Measurements from ENCODE around the gene TREML4. TPM values are rescaled to one million over a fixed set of nuclear protein-coding genes. Genes with fewer than 3 reads are reported as not detected.

Gene TREML4
- total and polyA plus RNA-seq, 12 donors, result 0.04 TPM; not detected in 11

DNA sequence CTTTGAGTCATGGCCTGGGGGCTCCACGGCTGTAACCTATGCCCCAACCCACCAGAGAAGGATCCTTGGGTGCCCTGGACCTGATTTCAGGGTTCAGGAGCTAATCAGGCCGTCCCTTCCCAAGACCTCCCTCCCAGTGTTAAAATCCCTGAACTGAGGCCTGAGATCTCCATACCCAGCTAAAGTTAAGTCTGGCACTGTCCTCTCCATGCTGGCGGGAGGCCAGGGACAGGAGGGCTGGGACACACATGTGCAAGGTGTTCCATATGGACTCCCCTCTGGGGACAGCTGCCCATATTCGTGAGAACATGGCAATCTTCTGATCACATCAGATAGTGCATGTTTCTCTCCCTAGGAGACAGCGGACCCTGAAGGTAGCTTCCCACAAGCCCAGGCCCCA lies 11.5 kb upstream of the TREML4 start:
- WGBS, 2 donors, result 66 to 67% methylated on average over 5 of the region's 5 CpGs
- Histone ChIP-seq H3K9me3 (peaks cover 0 to 35% (median 10%) of the 10 kb centered on the region in 11 donors), H3K27ac (no peak overlapping the region), H3K36me3 (no peaks in the 10 kb centered on the region), H3K27me3 (peaks cover 0 to 13% (median 8%) of the 10 kb centered on the region in 7 donors), H3K4me3 (no peak overlapping the region), H3K4me1 (no peaks in the 10 kb centered on the region)
- intact Hi-C loops (cut with DNase I), result no loop called here
- ATAC-seq (no peak), DNase-seq (no peak)
- TF ChIP-seq, protein P1, sequence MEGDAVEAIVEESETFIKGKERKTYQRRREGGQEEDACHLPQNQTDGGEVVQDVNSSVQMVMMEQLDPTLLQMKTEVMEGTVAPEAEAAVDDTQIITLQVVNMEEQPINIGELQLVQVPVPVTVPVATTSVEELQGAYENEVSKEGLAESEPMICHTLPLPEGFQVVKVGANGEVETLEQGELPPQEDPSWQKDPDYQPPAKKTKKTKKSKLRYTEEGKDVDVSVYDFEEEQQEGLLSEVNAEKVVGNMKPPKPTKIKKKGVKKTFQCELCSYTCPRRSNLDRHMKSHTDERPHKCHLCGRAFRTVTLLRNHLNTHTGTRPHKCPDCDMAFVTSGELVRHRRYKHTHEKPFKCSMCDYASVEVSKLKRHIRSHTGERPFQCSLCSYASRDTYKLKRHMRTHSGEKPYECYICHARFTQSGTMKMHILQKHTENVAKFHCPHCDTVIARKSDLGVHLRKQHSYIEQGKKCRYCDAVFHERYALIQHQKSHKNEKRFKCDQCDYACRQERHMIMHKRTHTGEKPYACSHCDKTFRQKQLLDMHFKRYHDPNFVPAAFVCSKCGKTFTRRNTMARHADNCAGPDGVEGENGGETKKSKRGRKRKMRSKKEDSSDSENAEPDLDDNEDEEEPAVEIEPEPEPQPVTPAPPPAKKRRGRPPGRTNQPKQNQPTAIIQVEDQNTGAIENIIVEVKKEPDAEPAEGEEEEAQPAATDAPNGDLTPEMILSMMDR (IDR thresholded peaks at IDR 0.05), result no peak

DNA sequence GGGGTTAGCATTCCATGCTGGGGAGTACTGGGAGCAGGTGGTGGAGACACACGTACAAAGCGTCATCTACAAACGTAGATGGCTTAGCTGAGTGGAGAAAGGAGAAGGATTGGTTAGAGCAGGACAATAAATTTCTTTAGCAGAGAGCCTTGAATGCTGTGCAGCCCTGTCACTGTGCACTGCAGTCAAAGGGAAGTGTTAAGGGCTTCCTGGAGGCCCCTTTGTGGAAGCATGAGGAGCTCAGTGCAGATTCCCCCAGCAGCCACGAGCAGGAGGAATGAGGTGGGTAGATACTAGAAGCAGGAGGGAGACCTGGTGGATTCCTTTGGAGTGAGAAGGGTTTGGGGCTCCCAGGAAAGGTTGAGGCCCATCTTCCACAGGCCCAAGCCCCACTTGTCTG lies 6.1 kb upstream of the TREML4 start:
- ATAC-seq, result no peak
- WGBS, 2 donors, result 44 to 72% methylated on average over 4 of the region's 4 CpGs
- TF ChIP-seq, protein P1 (IDR thresholded peaks at IDR 0.05), result no peak

DNA sequence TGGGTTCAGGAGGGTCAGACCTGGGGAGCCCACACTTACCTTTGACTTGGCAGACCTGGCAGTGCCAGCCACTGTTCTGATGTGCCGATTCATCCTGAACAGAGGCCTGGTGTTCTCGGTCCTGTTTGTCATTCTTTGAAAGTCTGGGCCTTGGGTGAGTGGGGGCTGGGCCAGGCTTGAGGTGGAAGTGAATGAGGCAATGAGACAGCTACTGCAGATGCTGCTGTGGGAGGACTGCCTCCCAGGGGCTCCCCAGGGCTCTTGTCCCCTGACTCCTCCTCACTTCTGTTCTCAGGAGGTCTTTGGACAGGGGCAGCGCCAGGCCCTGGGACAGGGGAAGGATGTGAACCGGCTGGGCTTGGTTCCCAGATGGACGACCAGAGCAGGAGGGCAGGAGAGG lies 5.6 kb upstream of the TREML4 start:
- Histone ChIP-seq H3K27ac (no peak overlapping the region), H3K36me3 (no peaks in the 10 kb centered on the region), H3K9me3 (peaks cover 0 to 18% (median 10%) of the 10 kb centered on the region in 11 donors), H3K4me3 (no peak overlapping the region), H3K4me1 (no peaks in the 10 kb centered on the region), H3K27me3 (peaks cover 0 to 28% (median 17%) of the 10 kb centered on the region in 7 donors)
- WGBS, 2 donors, result 72 to 80% methylated on average over 5 of the region's 5 CpGs
- DNase-seq (no peak), ATAC-seq (no peak)
- TF ChIP-seq, protein P1 (IDR thresholded peaks at IDR 0.05), result no peak
- intact Hi-C loops (cut with DNase I), result no loop called here

More for the DNA sequence above, 6.1 kb upstream of the TREML4 start:
- H3K4me3 ChIP-seq, result no peak overlapping the region
- intact Hi-C loops (cut with DNase I), result no loop called here
- H3K27ac ChIP-seq, result no peak overlapping the region
- no peaks in the 10 kb centered on the region for H3K36me3 ChIP-seq
- no peak for DNase-seq
- peaks cover 0 to 18% (median 10%) of the 10 kb centered on the region in 11 donors for H3K9me3 ChIP-seq
- peaks cover 0 to 23% (median 12%) of the 10 kb centered on the region in 7 donors for H3K27me3 ChIP-seq
- no peaks in the 10 kb centered on the region for H3K4me1 ChIP-seq

DNA sequence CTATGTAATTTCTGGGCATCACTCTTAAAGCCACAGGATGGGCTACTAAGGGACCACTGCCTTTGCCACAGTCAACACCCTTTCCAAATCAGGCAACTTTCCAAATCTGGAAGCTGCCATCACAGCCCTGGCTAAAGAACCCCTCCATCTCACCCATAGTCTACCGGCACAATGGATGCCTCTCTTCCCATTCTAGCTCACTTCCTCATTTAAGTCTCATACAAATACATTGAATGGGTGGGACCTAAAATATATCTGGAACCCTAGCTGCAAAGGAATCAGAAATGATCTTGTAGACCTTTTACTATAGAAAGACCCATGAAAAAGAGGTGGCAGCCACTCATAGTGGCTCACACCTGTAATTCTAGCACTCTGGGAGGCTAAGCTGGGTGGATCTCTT lies 3.3 kb upstream of the TREML4 start:
- WGBS, 2 donors, result 90 to 91% methylated on average over 1 of the region's 1 CpG
- H3K36me3 ChIP-seq, result no peaks in the 10 kb centered on the region
- no peaks in the 10 kb centered on the region for H3K4me1 ChIP-seq

More for the DNA sequence above, 3.3 kb upstream of the TREML4 start:
- DNase-seq (no peak), ATAC-seq (no peak)
- Histone ChIP-seq H3K27me3 (peaks cover 0 to 44% (median 30%) of the 10 kb centered on the region in 7 donors), H3K4me3 (no peak overlapping the region), H3K27ac (no peak overlapping the region), H3K9me3 (peaks cover 0 to 13% (median 7%) of the 10 kb centered on the region in 11 donors)
- TF ChIP-seq, protein P1 (IDR thresholded peaks at IDR 0.05), result no peak
- intact Hi-C loops (cut with DNase I), result no loop called here
